Left ventricle myocardium inferior (tissue), 1 donor: Measurements from ENCODE around the gene CNTROB. TPM values are rescaled to one million over a fixed set of nuclear protein-coding genes. Genes with fewer than 3 reads are reported as not detected.
A peak's percentile ranks its signal among the peaks of the same experiment; 100 is the strongest.

Experiments
- DNase-seq: peaks from one replicate; pipeline ENCODE4 v3.0.0-alpha.2; 2020
- H3K27ac ChIP-seq: fragments of 200-600 bp; replicated peaks from 2 replicates; pipeline ENCODE4 v1.8.0; 2021
- H3K27me3 ChIP-seq: fragments of 200-600 bp; 2 replicates; pipeline ENCODE4 v1.8.0; 2021; ENCODE audit warnings: low read depth
- H3K36me3 ChIP-seq: fragments of 200-600 bp; 2 replicates; pipeline ENCODE4 v1.8.0; 2021
- H3K4me1 ChIP-seq: fragments of 200-600 bp; 2 replicates; pipeline ENCODE4 v1.8.0; 2021
- H3K4me3 ChIP-seq: fragments of 200-600 bp; 2 replicates; pipeline ENCODE4 v1.8.0; 2021; ENCODE audit warnings: mild to moderate bottlenecking, moderate library complexity
- H3K9me3 ChIP-seq: fragments of 200-600 bp; replicated peaks from 2 replicates; pipeline ENCODE4 v1.8.0; 2021
- intact Hi-C: fragments of 100-400 bp; cut with micrococcal nuclease; formaldehyde crosslinking; loops from one replicate; pipeline ENCODE4 v1.11.0; 2022
- total RNA-seq: library from RNA; stranded (reverse); fragmentation: NEBNext Ultra II Directional; extraction: Animal tissue kit (Norgen Biotek cat#: 25700); gene quantifications from one replicate; pipeline ENCODE4 v1.2.1, GENCODE V29; 2021
- TF ChIP-seq, protein P1 (sequence below): fragments of 200-600 bp; IDR thresholded peaks from 2 replicates; pipeline ENCODE4 v1.8.0; 2021; ENCODE audit warnings: antibody characterized with exemption, mild to moderate bottlenecking, borderline replicate concordance
- donor health status: DM: no; HTN: yes; CAD: no; lungs with severe emphysema.

The CNTROB gene
- total RNA-seq, 1 donor from 2014 or later = 8.7 TPM

DNA sequence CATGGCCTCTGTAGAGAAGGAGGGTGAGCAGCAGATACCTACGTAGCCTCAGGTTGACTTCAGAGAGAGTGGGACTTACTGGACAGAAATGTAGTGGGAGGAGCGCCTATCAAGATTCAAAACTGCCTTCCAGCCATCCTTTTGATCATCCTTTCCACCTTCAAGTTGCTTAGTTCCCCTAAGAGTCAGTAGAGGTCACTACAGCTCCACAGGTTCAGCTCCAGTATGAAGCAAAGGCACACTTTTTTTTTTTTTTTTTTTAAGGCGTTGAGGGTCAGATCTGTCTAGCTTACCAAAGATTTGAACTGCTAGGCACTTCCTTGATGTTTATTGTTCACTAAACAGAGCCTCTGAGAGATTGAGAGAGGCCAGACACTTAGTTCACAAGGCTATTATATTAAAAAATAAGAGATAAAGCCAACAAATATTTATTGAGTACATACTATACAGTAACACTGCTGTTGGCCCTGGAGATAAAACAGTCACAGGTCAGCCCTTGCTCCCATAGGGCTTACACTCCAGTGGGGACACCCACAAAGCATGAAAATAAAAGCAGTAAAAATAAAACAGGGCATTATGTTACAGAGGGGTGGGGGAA lies 19.0 kb upstream of the CNTROB start:
- no peaks in the 10 kb centered on the region for H3K27me3 ChIP-seq
- no peak overlapping the region for H3K27ac ChIP-seq
- H3K36me3 ChIP-seq = peaks cover 39% of the 10 kb centered on the region
- TF ChIP-seq, protein P1, sequence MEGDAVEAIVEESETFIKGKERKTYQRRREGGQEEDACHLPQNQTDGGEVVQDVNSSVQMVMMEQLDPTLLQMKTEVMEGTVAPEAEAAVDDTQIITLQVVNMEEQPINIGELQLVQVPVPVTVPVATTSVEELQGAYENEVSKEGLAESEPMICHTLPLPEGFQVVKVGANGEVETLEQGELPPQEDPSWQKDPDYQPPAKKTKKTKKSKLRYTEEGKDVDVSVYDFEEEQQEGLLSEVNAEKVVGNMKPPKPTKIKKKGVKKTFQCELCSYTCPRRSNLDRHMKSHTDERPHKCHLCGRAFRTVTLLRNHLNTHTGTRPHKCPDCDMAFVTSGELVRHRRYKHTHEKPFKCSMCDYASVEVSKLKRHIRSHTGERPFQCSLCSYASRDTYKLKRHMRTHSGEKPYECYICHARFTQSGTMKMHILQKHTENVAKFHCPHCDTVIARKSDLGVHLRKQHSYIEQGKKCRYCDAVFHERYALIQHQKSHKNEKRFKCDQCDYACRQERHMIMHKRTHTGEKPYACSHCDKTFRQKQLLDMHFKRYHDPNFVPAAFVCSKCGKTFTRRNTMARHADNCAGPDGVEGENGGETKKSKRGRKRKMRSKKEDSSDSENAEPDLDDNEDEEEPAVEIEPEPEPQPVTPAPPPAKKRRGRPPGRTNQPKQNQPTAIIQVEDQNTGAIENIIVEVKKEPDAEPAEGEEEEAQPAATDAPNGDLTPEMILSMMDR = peak; percentile 82
- H3K9me3 ChIP-seq = no peaks in the 10 kb centered on the region
- peaks cover 37% of the 10 kb centered on the region for H3K4me1 ChIP-seq
- H3K4me3 ChIP-seq = no peak overlapping the region
- intact Hi-C loops = loop anchor here (5.0 kb wide), 1 partner anchor 74 kb away; no protein-coding TSS in a partner anchor
- DNase-seq = no peak

DNA sequence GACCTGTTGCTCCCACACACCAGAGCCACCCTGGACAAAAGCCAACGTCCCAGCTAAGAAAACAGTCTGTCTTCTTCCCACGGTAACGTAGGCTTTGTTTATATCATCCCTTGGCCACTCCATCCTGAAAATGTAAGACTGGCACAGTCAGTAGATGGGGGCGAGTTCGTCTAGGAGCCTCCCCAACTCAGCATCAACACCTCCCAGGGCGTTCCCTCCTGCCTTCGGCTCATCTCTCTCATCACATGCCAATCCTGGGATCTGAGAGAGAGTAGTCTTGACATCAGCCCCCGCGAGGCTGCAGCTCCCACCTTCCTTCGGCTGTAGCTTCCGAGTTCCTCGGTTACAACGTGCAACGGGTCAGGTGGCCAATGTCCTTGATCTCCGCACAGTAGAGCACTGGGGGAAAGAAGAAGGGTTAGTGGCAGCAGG lies 16.8 kb upstream of the CNTROB start:
- H3K27me3 ChIP-seq = no peaks in the 10 kb centered on the region
- TF ChIP-seq, protein P1 = no peak
- peak; percentile 21 for DNase-seq
- H3K4me1 ChIP-seq = peaks cover 37% of the 10 kb centered on the region
- intact Hi-C loops = no loop called here
- H3K36me3 ChIP-seq = peaks cover 18% of the 10 kb centered on the region
- peak overlapping the region; percentile 78 for H3K4me3 ChIP-seq
- H3K9me3 ChIP-seq = no peaks in the 10 kb centered on the region
- H3K27ac ChIP-seq = peak overlapping the region; percentile 96

DNA sequence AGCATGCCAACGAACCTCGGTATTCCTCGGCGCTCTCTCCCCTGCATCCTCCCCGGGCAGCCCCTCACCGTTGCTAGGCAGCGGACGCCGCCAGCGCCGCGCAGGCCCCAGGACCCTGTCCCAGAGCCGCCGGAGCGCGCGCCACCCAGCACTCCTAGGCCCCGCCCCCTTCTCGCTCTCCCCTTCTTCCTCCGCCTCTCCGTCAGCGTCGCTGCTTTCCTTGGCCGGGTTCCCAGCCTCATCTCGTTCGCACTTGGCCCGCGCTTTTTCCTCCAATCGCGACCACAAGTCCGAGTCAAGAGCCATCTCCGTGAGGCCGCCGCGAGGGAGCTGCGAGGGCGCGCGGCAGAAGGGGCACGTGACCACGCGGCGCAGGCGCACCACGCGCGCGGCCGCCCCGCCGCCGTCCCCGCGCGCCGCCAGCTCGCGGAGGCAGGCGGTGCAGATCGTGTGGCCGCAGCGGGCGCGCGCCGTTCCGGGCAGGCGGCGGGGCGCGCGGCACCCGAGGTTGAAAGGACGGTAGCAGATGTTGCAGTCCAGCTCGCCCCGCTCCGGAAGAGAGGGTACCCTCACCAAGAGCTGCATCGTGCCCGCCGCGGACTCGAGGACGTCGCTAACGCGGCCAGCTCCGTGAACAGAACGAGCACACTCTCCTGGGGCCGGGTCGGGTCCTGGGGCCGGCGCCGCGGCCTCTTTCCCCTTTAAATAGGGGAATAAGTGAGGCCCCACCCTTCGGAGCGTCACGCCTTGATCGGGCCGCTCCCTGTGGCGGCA lies 16.2 kb upstream of the CNTROB start, which contains the start of gene RNF227:
Gene RNF227, minus strand, starts transcription at position 679 of the 774 bp plus-strand sequence. Its CDS starts 94 bp downstream, at position 585.
- intact Hi-C loops = no loop called here
- H3K36me3 ChIP-seq = peaks cover 12% of the 10 kb centered on the region
- TF ChIP-seq, protein P1 = no peak
- peaks cover 37% of the 10 kb centered on the region for H3K4me1 ChIP-seq
- H3K27ac ChIP-seq = peak within 1 kb of the TSS; percentile 96
- peak; percentile 91 for DNase-seq
- H3K27me3 ChIP-seq = no peaks in the 10 kb centered on the region
- no peaks in the 10 kb centered on the region for H3K9me3 ChIP-seq
- peak within 1 kb of the TSS; percentile 78 for H3K4me3 ChIP-seq

DNA sequence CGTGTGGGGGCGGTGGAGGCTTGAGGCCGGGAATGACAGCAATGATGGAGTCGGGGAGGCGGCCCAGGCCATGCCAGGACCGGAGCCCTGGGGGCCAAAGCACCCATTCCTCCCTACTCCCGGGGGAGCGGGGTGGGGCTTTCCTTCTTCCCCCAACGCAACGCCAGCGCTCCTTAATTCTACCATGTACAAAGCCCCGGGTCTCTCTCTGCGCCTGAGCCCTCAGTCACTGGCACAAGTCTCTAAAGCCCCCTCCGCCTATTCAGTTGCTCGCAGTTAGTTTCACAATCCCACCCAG lies 15.7 kb upstream of the CNTROB start:
- Histone ChIP-seq H3K27me3 (no peaks in the 10 kb centered on the region), H3K27ac (peak overlapping the region; percentile 96), H3K9me3 (no peaks in the 10 kb centered on the region), H3K36me3 (peaks cover 8% of the 10 kb centered on the region), H3K4me1 (peaks cover 37% of the 10 kb centered on the region), H3K4me3 (peak overlapping the region; percentile 78)
- TF ChIP-seq, protein P1 = no peak
- intact Hi-C loops = no loop called here
- no peak for DNase-seq

DNA sequence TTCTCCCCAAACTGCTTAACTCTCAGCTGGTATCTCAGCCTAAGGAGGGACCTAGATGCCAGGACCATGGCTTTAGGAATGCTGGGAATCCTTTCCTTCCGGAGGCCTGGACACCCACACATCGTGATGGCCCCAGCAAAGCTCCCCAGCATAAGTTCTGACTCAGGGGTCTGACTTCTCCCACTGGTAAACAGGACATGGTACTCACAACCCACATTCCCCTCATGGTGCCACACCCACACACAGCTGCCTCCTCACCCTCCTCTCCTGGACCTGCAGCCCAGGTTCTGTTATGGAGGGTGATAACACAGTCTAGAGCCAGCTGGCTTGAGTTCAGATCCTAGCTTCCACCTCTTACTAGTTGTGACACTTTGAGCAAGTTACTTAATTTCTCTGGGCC lies 15.2 kb upstream of the CNTROB start:
- DNase-seq = no peak
- intact Hi-C loops = no loop called here
- no peaks in the 10 kb centered on the region for H3K27me3 ChIP-seq

More for the DNA sequence above, 15.2 kb upstream of the CNTROB start:
- no peaks in the 10 kb centered on the region for H3K9me3 ChIP-seq
- TF ChIP-seq, protein P1 = no peak
- H3K36me3 ChIP-seq = peaks cover 3% of the 10 kb centered on the region
- peak overlapping the region; percentile 78 for H3K4me3 ChIP-seq
- peak overlapping the region; percentile 96 for H3K27ac ChIP-seq
- H3K4me1 ChIP-seq = peaks cover 37% of the 10 kb centered on the region
